Aorta (tissue), 5 donors: ENCODE measurements around the gene APOA4. TPM values are rescaled to one million over a fixed set of nuclear protein-coding genes. Genes with fewer than 3 reads are reported as not detected.

ENCODE experiments used
- ATAC-seq: fragments of 200-7000 bp; cut with Tn5 transposase; one replicate; pipeline ENCODE4 v1.9.1; 2022; ENCODE audit warnings: moderate library complexity; ENCODE audit not compliant: low FRiP score
- DNase-seq, 2 donors: peaks; one replicate each; pipeline ENCODE4 v3.0.0-alpha.2; 2020
- H3K27ac ChIP-seq, 2 donors: one replicate each; pipeline ENCODE4 v1.5.1; 2013; ENCODE audit warnings: low read length in 2 of 2, mild to moderate bottlenecking in 2 of 2, moderate library complexity in 2 of 2, control low read depth in 1 of 2, inconsistent platforms in 1 of 2, low read depth in 1 of 2
- H3K27me3 ChIP-seq, 2 donors: one replicate each; pipeline ENCODE4 v1.6.1; 2013; ENCODE audit warnings: control low read depth in 1 of 2, low read length in 1 of 2, mild to moderate bottlenecking in 1 of 2, moderate library complexity in 1 of 2; ENCODE audit not compliant: insufficient read depth in 2 of 2, control insufficient read depth in 1 of 2
- H3K36me3 ChIP-seq, 2 donors: one replicate each; pipeline ENCODE4 v1.6.1; 2013; ENCODE audit warnings: control low read depth in 1 of 2, low read length in 1 of 2, mild to moderate bottlenecking in 1 of 2; ENCODE audit not compliant: insufficient read depth in 2 of 2, control insufficient read depth in 1 of 2
- H3K4me1 ChIP-seq, 2 donors: one replicate each; pipeline ENCODE4 v1.6.1; 2013; ENCODE audit warnings: low read length in 2 of 2, control low read depth in 1 of 2, mild to moderate bottlenecking in 1 of 2, moderate library complexity in 1 of 2; ENCODE audit not compliant: insufficient read depth in 2 of 2, control insufficient read depth in 1 of 2
- H3K4me3 ChIP-seq, 2 donors: one replicate each; pipeline ENCODE4 v1.5.1; 2013; ENCODE audit warnings: low read length in 2 of 2, control low read depth in 1 of 2, mild to moderate bottlenecking in 1 of 2
- H3K9me3 ChIP-seq: one replicate; pipeline ENCODE4 v1.6.1; 2013; ENCODE audit warnings: mild to moderate bottlenecking, low read length; ENCODE audit not compliant: control insufficient read depth
- WGBS, 2 donors: extraction: QIAGEN DNeasy Blood & Tissue Kit; methylation state at CpG; one replicate each; pipeline ENCODE4 v1.1.7; 2013; 5-methylcytosine and 5-hydroxymethylcytosine counted together
- intact Hi-C, 2 donors: fragments of 100-400 bp; cut with DNase I; formaldehyde crosslinking; loops; one replicate each; pipeline versions ENCODE4 v1.14.2 to v1.15.0; 2022
- polyA plus RNA-seq, 2 donors: library from polyadenylated mRNA; stranded (reverse); fragments of 200-250 nt; gene quantifications; one replicate each; pipeline ENCODE4 v1.2.3, GENCODE V29; 2013
- total RNA-seq, 2 donors: library from RNA; stranded (reverse); fragmentation: NEBNext Ultra II Directional; extraction: Animal tissue kit (Norgen Biotek cat#: 25700); gene quantifications; one replicate each; pipeline ENCODE4 v1.2.1, GENCODE V29; 2021
- donor health status: healthy with polysubstance abuse.
- donor health status: Bipolar disorder and iron deficiency.
- donor health status: DM: no; HTN: no; CAD: no.
- donor health status: DM: no; HTN: no; CAD: no.
- donor health status: DM: yes; HTN: yes; CAD: no.

APOA4 gene
- total and polyA plus RNA-seq, 4 donors, result 0.64 to 457 TPM; not detected in 2

DNA sequence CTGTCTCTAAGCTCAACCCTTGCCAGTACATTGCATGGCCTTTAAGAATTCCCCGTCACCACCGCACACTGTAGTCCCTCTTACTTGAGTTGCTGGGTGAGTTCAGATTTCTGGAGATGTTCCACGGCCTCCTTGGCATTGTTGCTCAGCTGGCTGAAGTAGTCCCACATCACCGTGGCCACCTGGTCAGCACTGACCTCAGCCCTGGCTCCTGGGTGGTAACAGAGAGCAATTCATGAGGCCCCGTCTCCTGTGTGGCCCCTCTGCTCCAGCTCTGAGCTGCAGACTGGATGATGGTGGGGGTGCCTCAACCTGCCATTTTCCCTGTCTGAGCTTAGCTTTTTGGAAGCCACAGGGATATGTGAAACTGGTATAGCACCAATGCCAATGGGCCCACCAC lies 529 bp downstream of the APOA4 start:
- H3K9me3 ChIP-seq, result no peaks in the 10 kb centered on the region
- no peaks in the 10 kb centered on the region for H3K4me1 ChIP-seq
- intact Hi-C loops, result no loop called here
- no peaks in the 10 kb centered on the region for H3K27me3 ChIP-seq
- ATAC-seq, result no peak
- WGBS, 2 donors, result 61 to 68% methylated on average over 5 of the region's 5 CpGs
- no peak overlapping the region for H3K4me3 ChIP-seq
- no peak overlapping the region for H3K27ac ChIP-seq
- no peak for DNase-seq
- no peaks in the 10 kb centered on the region for H3K36me3 ChIP-seq

DNA sequence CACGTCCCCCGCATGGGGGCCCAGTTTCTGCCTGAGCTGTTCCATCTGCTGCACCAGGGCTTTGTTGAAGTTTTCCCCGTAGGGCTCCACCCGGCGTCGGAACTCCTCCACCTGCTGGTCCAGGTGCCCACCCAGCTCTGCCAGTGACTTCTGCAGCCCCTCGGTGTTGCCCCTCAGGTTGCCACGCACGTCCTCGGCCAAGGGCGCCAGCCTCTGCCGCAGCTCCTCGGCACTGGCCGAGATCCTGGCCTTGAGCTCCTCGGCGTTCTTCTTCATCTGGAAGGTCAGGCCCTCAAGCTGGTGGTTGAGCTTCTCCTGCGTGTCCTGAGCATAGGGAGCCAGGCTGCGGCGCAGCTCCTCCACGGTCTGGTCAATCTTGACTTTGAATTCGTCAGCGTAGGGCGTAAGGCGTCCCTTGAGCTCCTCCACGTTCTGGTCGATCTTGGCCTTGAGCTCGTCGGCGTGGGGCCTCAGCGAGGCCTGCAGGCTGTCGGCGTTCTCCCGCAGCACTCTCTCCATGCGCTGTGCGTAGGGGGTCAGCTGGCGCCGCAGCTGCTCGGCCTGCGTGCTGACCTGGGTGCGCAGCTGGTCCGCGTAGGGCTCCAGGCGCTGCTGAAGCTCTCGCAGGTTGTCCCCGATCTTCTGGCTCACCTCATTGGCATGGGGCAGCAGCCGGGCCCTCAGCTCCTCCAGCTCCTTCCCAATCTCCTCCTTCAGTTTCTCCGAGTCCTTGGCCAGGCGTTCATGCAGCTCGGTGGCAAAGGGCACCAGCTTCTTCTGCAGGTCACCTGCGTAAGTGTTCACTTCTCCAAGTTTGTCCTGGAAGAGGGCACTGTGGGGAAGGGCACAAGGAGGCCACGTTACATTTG lies 1.8 kb downstream of the APOA4 start:
- DNase-seq (no peak), ATAC-seq (no peak)
- WGBS, 2 donors, result 95 to 96% methylated on average over 51 of the region's 51 CpGs
- no peaks in the 10 kb centered on the region for H3K27me3 ChIP-seq
- intact Hi-C loops, result no loop called here
- no peaks in the 10 kb centered on the region for H3K9me3 ChIP-seq
- no peaks in the 10 kb centered on the region for H3K4me1 ChIP-seq
- no peaks in the 10 kb centered on the region for H3K36me3 ChIP-seq
- no peak overlapping the region for H3K27ac ChIP-seq
- no peak overlapping the region for H3K4me3 ChIP-seq

DNA sequence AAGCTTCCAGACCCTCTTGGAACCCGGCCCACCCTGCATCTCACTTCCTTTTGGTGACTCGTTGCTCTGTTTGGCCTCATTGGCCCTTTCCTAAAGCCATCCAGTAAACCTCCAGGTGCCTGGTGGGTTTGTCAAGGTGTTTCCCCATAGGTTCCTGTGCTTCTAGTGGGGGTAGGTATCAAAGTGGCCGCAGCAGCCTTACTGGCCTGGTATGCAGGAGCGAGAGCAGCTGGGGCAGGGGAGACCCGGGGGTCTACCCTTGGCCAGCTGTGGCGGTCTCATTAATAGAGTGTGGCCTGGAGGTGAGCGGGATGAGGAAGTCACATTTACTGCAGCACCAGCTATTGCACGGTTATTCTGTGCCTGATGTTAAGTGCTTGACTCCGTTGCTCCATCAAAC lies 4.1 kb downstream of the APOA4 start:
- intact Hi-C loops, result no loop called here
- 88 to 89% methylated on average over 9 of the region's 9 CpGs for WGBS, 2 donors
- H3K4me1 ChIP-seq, result no peaks in the 10 kb centered on the region
- no peaks in the 10 kb centered on the region for H3K9me3 ChIP-seq
- DNase-seq, result no peak
- no peak overlapping the region for H3K4me3 ChIP-seq
- no peak for ATAC-seq
- no peaks in the 10 kb centered on the region for H3K27me3 ChIP-seq
- no peaks in the 10 kb centered on the region for H3K36me3 ChIP-seq
- H3K27ac ChIP-seq, result no peak overlapping the region

DNA sequence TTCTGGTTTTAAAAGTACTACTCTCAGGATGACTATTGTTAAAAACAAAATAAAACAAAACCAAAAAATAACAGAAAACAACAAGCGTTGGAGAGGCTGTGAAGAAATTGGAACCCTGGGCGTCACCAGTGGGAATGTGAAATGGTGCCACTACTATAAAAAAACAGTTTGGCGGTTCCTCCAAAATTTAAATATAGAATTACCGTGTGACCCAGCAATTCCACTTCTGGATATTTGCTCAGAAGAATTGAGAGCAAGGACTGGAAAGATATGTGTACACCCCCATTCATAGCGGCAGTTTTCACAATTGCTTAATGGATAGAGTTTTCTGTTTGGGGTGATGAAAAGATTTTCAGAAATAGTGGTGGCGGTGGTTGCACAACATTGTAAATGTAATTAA lies 8.6 kb downstream of the APOA4 start:
- Histone ChIP-seq H3K4me3 (no peak overlapping the region), H3K27ac (no peak overlapping the region), H3K36me3 (no peaks in the 10 kb centered on the region), H3K9me3 (peaks cover 2% of the 10 kb centered on the region), H3K27me3 (no peaks in the 10 kb centered on the region), H3K4me1 (no peaks in the 10 kb centered on the region)
- ATAC-seq, result no peak
- 48 to 50% methylated on average over 6 of the region's 6 CpGs for WGBS, 2 donors
- DNase-seq, result no peak
- intact Hi-C loops, result no loop called here

DNA sequence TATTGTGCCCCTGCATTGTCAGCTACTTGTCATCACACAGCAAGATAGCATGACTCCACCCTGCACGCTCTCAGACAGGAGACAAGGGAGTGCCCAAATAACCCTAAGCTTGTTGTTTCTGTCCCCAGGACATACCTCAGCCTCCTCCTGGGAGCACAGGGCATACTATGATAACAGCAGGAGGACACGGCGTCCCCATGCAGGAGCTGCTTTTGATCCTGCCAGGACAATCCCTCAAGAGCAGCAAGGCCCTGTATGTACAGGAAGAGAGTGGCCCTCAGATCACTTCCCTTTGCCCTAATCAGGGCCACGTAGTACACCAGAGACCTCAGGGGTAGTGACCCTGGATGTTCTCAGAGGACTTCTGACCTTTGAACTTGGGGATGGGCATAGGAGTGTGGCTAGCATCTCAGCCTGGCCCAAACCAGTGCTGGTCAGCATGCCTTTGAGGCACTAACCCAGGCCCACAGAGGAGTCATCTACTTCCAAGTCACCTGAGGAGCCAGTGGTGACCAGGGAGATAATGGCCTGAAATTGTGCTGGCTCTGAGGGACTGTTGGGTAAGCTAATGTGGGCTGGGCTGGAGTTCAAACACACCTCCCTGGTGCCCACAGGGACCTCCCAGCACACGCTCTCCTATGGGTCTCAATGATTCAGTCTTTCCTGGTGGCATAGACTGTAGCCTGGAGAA lies 9.2 kb downstream of the APOA4 start:
- peak; percentile 41 for ATAC-seq
- no peaks in the 10 kb centered on the region for H3K4me1 ChIP-seq
- H3K36me3 ChIP-seq, result no peaks in the 10 kb centered on the region
- no peak overlapping the region for H3K27ac ChIP-seq
- 59 to 70% methylated on average over 5 of the region's 5 CpGs for WGBS, 2 donors
- no peak overlapping the region for H3K4me3 ChIP-seq
- no peaks in the 10 kb centered on the region for H3K27me3 ChIP-seq
- peaks cover 2% of the 10 kb centered on the region for H3K9me3 ChIP-seq
- no peak for DNase-seq
- intact Hi-C loops, result no loop called here

DNA sequence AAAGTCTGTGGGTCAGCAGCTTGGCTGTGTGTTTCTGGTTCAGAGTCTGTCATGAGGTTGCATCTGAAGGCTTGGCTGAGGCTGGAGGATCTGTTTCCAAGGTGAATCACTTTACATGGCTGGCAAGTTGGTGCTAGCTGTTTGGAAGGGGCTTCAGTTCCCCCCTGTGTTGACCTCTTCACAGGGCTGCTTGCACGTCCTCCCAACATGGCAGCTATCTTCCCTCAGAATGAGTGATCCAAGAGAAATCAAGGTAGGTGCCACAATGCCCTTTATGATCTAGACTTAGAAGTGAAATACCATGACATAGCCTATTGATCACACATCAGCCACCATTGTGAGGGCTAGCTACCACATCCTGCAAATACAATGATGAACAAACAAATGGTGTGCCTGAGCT lies 9.9 kb downstream of the APOA4 start:
- no peaks in the 10 kb centered on the region for H3K36me3 ChIP-seq
- intact Hi-C loops, result no loop called here
- peaks cover 2% of the 10 kb centered on the region for H3K9me3 ChIP-seq
- no peak for ATAC-seq
- DNase-seq, result no peak
- no peak overlapping the region for H3K27ac ChIP-seq
- H3K4me3 ChIP-seq, result no peak overlapping the region
- no peaks in the 10 kb centered on the region for H3K27me3 ChIP-seq
- no peaks in the 10 kb centered on the region for H3K4me1 ChIP-seq
- WGBS, 2 donors, result 89 to 95% methylated on average over 1 of the region's 1 CpG

DNA sequence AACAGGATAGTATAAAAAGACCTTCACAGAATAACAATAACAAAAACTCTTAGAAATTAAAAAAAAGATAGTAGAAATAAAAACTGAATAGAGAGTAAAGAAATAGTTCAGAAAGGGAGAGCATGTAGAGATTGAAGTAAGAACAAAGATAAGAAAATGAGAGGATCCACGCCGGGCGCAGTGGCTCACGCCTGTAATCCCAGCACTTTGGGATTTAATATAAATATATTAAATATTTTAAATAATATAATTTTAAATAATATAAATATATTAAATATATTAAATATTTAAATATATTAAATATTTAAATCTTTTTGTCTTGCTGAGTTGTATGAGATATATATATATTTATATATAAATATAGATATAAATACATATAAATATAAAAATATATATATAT lies 11.0 kb downstream of the APOA4 start:
- Histone ChIP-seq H3K27me3 (no peaks in the 10 kb centered on the region), H3K27ac (no peak overlapping the region), H3K4me3 (no peak overlapping the region), H3K9me3 (peaks cover 2% of the 10 kb centered on the region), H3K4me1 (no peaks in the 10 kb centered on the region), H3K36me3 (no peaks in the 10 kb centered on the region)
- 96% methylated on average over 4 of the region's 4 CpGs for WGBS, 2 donors
- ATAC-seq (no peak), DNase-seq (no peak)
- intact Hi-C loops, result no loop called here

DNA sequence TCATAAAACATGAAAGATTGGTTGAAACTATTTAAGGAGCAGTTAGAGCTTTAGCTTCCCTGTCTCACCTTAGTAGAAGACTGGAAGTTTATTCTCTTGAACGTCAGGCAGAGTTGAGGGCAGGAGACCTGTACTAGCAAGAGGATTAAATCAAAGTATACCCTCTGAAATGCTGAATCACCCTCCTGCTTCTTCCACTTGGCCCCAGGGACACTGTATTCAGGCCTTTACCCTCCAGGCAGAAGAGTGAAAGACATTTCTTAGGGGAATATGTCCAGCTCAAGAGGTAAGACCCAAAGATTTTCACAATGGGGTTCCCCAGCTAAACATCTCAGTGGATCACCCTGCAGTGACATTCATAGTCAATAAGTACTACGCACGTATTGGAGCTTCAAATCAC lies 11.9 kb downstream of the APOA4 start:
- DNase-seq (no peak), ATAC-seq (no peak)
- Histone ChIP-seq H3K9me3 (peaks cover 2% of the 10 kb centered on the region), H3K36me3 (no peaks in the 10 kb centered on the region), H3K4me3 (no peak overlapping the region), H3K4me1 (no peaks in the 10 kb centered on the region), H3K27ac (no peak overlapping the region), H3K27me3 (no peaks in the 10 kb centered on the region)
- intact Hi-C loops, result no loop called here
- 75 to 77% methylated on average over 3 of the region's 3 CpGs for WGBS, 2 donors
